Brain pericyte (primary cell): Measurements from ENCODE around the gene CTBP2.

Experiments used
- DNase-seq: peaks from one replicate; pipeline ENCODE4 v3.0.0-alpha.2; 2012; ENCODE audit warnings: low read depth, low spot score

Gene CTBP2

GRCh38 chr10:125010362-125010761, 150.0 kb downstream of the CTBP2 start:
- DNase-seq, result no peak

GRCh38 chr10:125009661-125010161, 150.7 kb downstream of the CTBP2 start:
- no peak for DNase-seq

- DNase-seq, result no peak
Measured at GRCh38 chr10:125008689-125009638, 151.4 kb downstream of the CTBP2 start.

- no peak for DNase-seq
Measured at GRCh38 chr10:125007436-125007835, 152.9 kb downstream of the CTBP2 start.

- DNase-seq, result no peak
Measured at GRCh38 chr10:125006921-125007426, 153.4 kb downstream of the CTBP2 start.

GRCh38 chr10:125006188-125006680, 154.1 kb downstream of the CTBP2 start:
- DNase-seq, result no peak

GRCh38 chr10:125005312-125006187, 154.8 kb downstream of the CTBP2 start:
- no peak for DNase-seq

GRCh38 chr10:125004571-125005311, 155.6 kb downstream of the CTBP2 start:
- no peak for DNase-seq

GRCh38 chr10:125003901-125004467, 156.4 kb downstream of the CTBP2 start:
- DNase-seq, result no peak

GRCh38 chr10:125003146-125003900, 157.0 kb downstream of the CTBP2 start:
- no peak for DNase-seq

- no peak for DNase-seq
Measured at GRCh38 chr10:125002423-125003145, 157.8 kb downstream of the CTBP2 start.

- DNase-seq, result no peak
Measured at GRCh38 chr10:125002047-125002422, 158.3 kb downstream of the CTBP2 start.

- no peak for DNase-seq
Measured at GRCh38 chr10:125001313-125002046, 158.9 kb downstream of the CTBP2 start.

GRCh38 chr10:125000366-125001312, 159.7 kb downstream of the CTBP2 start:
- no peak for DNase-seq

- no peak for DNase-seq
Measured at GRCh38 chr10:124999433-125000365, 160.7 kb downstream of the CTBP2 start.

GRCh38 chr10:124998624-124999291, 161.6 kb downstream of the CTBP2 start:
- DNase-seq, result no peak
